Right atrium auricular region (tissue), 2 donors: ENCODE results near the gene C11orf16. TPM values are rescaled to one million over a fixed set of nuclear protein-coding genes. Genes with fewer than 3 reads are reported as not detected.
"Not testable (repeated sequence)": the region's sequence is repeated elsewhere in the genome, so short reads cannot be mapped to it uniquely, and the experiment has no call there.

Experiments used
- DNase-seq: peaks from one replicate; pipeline ENCODE4 v3.0.0-alpha.2; 2019; ENCODE audit warnings: low spot score
- H3K27ac ChIP-seq, 2 donors: fragments of 200-600 bp; sonication (generic); 1 replicate in 1 of 2; 2 replicates in 1 of 2; pipeline ENCODE4 v1.5.1; 2016 to 2019
- H3K27me3 ChIP-seq, 2 donors: fragments of 200-600 bp; sonication (generic); one replicate each; pipeline versions ENCODE4 v1.5.1 to v1.6.0; 2017 to 2019
- H3K36me3 ChIP-seq: fragments of 200-600 bp; sonication (generic); one replicate; pipeline ENCODE4 v1.5.1; 2016
- H3K4me1 ChIP-seq, 2 donors: fragments of 200-600 bp; sonication (generic); one replicate each; pipeline versions ENCODE4 v1.5.1 to v1.6.0; 2017 to 2019
- H3K4me3 ChIP-seq, 2 donors: fragments of 200-600 bp; sonication (generic); 1 replicate in 1 of 2; 2 replicates in 1 of 2; pipeline ENCODE4 v1.5.1; 2017 to 2019; ENCODE audit warnings: mild to moderate bottlenecking in 1 of 2, moderate library complexity in 1 of 2
- H3K9me3 ChIP-seq, 2 donors: fragments of 200-600 bp; sonication (generic); one replicate each; pipeline ENCODE4 v1.5.1; 2019
- CTCF ChIP-seq, 2 donors: fragments of 200-600 bp; sonication (generic); IDR thresholded peaks; one replicate each; pipeline ENCODE4 v1.5.1; 2019; ENCODE audit warnings: antibody characterized with exemption in 2 of 2
- total RNA-seq, 2 donors: library from RNA; depleted of rRNA; stranded (reverse); fragments of >200 nt; gene quantifications; one replicate each; pipeline ENCODE4 v1.1.0, GENCODE V29; 2016

Gene C11orf16
- total RNA-seq = not detected

DNA sequence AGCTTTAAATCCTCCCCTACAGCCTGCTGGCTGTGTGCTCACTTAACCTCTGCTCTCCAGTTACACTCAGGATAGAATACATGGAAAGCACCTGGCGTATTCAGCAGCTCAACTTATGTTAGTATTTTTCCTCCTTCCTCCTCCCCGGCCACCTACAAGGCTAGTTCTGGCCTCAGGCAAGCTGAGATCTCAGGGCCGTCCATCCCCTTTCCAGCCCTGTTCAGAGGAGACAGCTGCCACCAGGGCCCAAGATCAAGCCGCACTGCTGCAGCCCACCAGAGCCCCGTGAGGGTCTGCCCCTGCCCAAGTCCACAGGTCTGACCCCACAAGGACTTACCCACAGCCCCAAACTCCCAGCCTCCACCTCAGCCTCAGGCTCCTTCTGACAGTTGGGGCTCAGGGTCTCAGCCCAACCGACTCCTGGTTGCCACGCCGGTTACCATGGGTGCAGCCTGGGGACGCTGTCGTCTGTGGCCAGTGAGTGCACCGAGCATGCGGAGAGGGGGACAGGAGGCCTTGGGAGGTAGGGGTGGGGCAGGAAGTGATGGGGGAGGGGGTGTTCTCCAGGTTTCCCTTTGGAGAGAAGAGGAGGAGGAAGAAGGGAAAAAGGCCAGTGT, at the start of gene C11orf16:
Gene C11orf16, minus strand, starts transcription at position 384 of the 617 bp plus-strand sequence. CDS start 639 bp downstream, outside the sequence.
- no peak for DNase-seq
- Histone ChIP-seq H3K27me3 (no peaks in the 10 kb centered on the region), H3K9me3 (no peaks in the 10 kb centered on the region), H3K4me3 (no peak within 1 kb of the TSS), H3K4me1 (no peaks in the 10 kb centered on the region), H3K36me3 (no peaks in the 10 kb centered on the region), H3K27ac (no peak within 1 kb of the TSS)
- no peak for TF ChIP-seq CTCF (IDR thresholded peaks at IDR 0.05)

- Histone ChIP-seq H3K4me1 (no peaks in the 10 kb centered on the region), H3K27ac (no peak overlapping the region)
- DNase-seq = no peak
Observed at GRCh38 chr11:8980485-8980884, 47.7 kb upstream of the C11orf16 start.

GRCh38 chr11:8979365-8979764, 46.6 kb upstream of the C11orf16 start:
- not testable (repeated sequence) for H3K4me1 ChIP-seq, H3K4me3 ChIP-seq

More at GRCh38 chr11:8980485-8980884, 47.7 kb upstream of the C11orf16 start:
- Histone ChIP-seq H3K9me3 (no peaks in the 10 kb centered on the region), H3K4me3 (no peak overlapping the region), H3K36me3 (no peaks in the 10 kb centered on the region), H3K27me3 (no peaks in the 10 kb centered on the region)
- no peak for TF ChIP-seq CTCF (IDR thresholded peaks at IDR 0.05)

DNA sequence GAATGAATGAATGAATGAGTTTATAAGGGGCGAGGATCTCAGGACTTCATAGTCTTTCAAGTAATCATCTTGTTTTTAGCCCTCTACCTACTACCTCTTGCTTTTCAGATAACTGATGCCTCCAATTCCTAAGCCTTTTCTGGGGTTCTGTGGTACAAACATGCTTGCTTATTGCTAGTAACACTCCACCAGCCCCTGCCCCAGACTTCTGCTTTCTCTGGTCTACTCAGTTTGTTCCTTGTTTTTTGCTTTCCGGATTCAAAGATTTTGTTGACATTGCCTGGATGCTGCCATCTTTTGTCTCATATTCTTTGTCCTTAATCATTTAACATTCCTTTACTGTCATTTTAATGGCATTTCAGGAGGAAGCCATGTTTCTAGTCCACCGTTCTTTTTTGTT, 40.4 kb upstream of the C11orf16 start:
- no peak for TF ChIP-seq CTCF (IDR thresholded peaks at IDR 0.05)
- DNase-seq = no peak
- no peaks in the 10 kb centered on the region for H3K9me3 ChIP-seq

More at GRCh38 chr11:8979365-8979764, 46.6 kb upstream of the C11orf16 start:
- not testable (repeated sequence) for H3K36me3 ChIP-seq, H3K9me3 ChIP-seq, H3K27me3 ChIP-seq, H3K27ac ChIP-seq, DNase-seq

GRCh38 chr11:8971924-8972316, 39.2 kb upstream of the C11orf16 start:
- Histone ChIP-seq H3K27me3 (no peaks in the 10 kb centered on the region), H3K4me1 (no peaks in the 10 kb centered on the region), H3K9me3 (no peaks in the 10 kb centered on the region), H3K4me3 (no peak overlapping the region), H3K36me3 (no peaks in the 10 kb centered on the region), H3K27ac (no peak overlapping the region)
- no peak for DNase-seq
- TF ChIP-seq CTCF (IDR thresholded peaks at IDR 0.05) = no peak

More for the DNA sequence above, 40.4 kb upstream of the C11orf16 start:
- H3K27me3 ChIP-seq = no peaks in the 10 kb centered on the region
- no peaks in the 10 kb centered on the region for H3K36me3 ChIP-seq
- H3K4me3 ChIP-seq = no peak overlapping the region
- H3K27ac ChIP-seq = no peak overlapping the region
- H3K4me1 ChIP-seq = no peaks in the 10 kb centered on the region

GRCh38 chr11:8971196-8971923, 38.6 kb upstream of the C11orf16 start:
- TF ChIP-seq CTCF (IDR thresholded peaks at IDR 0.05) = no peak
- H3K36me3 ChIP-seq = no peaks in the 10 kb centered on the region
- DNase-seq = no peak
- H3K27me3 ChIP-seq = no peaks in the 10 kb centered on the region
- H3K27ac ChIP-seq = no peak overlapping the region
- H3K9me3 ChIP-seq = no peaks in the 10 kb centered on the region
- no peak overlapping the region for H3K4me3 ChIP-seq
- H3K4me1 ChIP-seq = no peaks in the 10 kb centered on the region
